Immature natural killer cell (primary cell): ENCODE measurements around the gene FAM161B. TPM values are rescaled to one million over a fixed set of nuclear protein-coding genes. Genes with fewer than 3 reads are reported as not detected.

Experiments
- DNase-seq, 3 donors: peaks; one replicate each; pipeline ENCODE4 v3.0.0; 2022; ENCODE audit warnings: mixed read lengths in 1 of 3
- H3K27ac Mint-ChIP-seq, 6 donors: one replicate each; pipeline ENCODE4 v1.8.0; 2020; ENCODE audit warnings: mixed read lengths in 6 of 6, mild to moderate bottlenecking in 5 of 6, inconsistent platforms in 4 of 6, moderate library complexity in 3 of 6
- H3K27me3 Mint-ChIP-seq, 3 donors: one replicate each; pipeline ENCODE4 v1.8.0; 2020 to 2021; ENCODE audit warnings: low read depth in 3 of 3, mild to moderate bottlenecking in 3 of 3, mixed read lengths in 3 of 3, moderate library complexity in 3 of 3, inconsistent platforms in 1 of 3
- H3K36me3 Mint-ChIP-seq, 3 donors: one replicate each; pipeline ENCODE4 v1.8.0; 2020; ENCODE audit warnings: mixed read lengths in 3 of 3, inconsistent platforms in 2 of 3, mild to moderate bottlenecking in 2 of 3
- H3K4me1 Mint-ChIP-seq, 2 donors: one replicate each; pipeline ENCODE4 v1.8.0; 2020; ENCODE audit warnings: inconsistent platforms in 2 of 2, mild to moderate bottlenecking in 2 of 2, mixed read lengths in 2 of 2, moderate library complexity in 1 of 2
- H3K4me3 Mint-ChIP-seq, 5 donors: one replicate each; pipeline ENCODE4 v1.8.0; 2020; ENCODE audit warnings: mild to moderate bottlenecking in 5 of 5, mixed read lengths in 5 of 5, inconsistent platforms in 3 of 5, moderate library complexity in 3 of 5
- H3K9me3 Mint-ChIP-seq, 6 donors: one replicate each; pipeline ENCODE4 v1.8.0; 2020; ENCODE audit warnings: mild to moderate bottlenecking in 6 of 6, mixed read lengths in 6 of 6, inconsistent platforms in 4 of 6, moderate library complexity in 3 of 6
- polyA plus RNA-seq, 3 donors: library from polyadenylated mRNA; unstranded; fragments of 300-500 nt; fragmentation: Illumina TruSeq; gene quantifications; one replicate each; pipeline ENCODE4 v1.2.3, GENCODE V29; 2021

The FAM161B gene
- polyA plus RNA-seq, 3 donors from 2014 or later: 0.91 to 3.6 (median 1.6) TPM

- H3K27ac Mint-ChIP-seq: peak within 1 kb of the TSS; percentile 82 to 99 (median 98)
- peak; percentile 91 for DNase-seq
- peak within 1 kb of the TSS; percentile 91 to 98 (median 96) for H3K4me3 Mint-ChIP-seq
- H3K4me1 Mint-ChIP-seq: peaks cover 42 to 60% of the 10 kb centered on the region in 2 donors
- H3K36me3 Mint-ChIP-seq: peaks cover 0 to under 1% (median 0%) of the 10 kb centered on the region in 3 donors
- H3K9me3 Mint-ChIP-seq: no peaks in the 10 kb centered on the region
- H3K27me3 Mint-ChIP-seq: peaks cover 7 to 9% (median 8%) of the 10 kb centered on the region in 3 donors
These were observed 63.2 kb downstream of the FAM161B start, which contains the start of gene ZNF410 for GRCh38 chr14:73886449-73887317. TSS of gene ZNF410 (plus strand) at chr14:73886859. CDS start at chr14:73892176, 5,317 bp downstream.

GRCh38 chr14:73884438-73885190 lies 65.3 kb downstream of the FAM161B start:
- H3K9me3 Mint-ChIP-seq: no peaks in the 10 kb centered on the region
- H3K36me3 Mint-ChIP-seq: no peaks in the 10 kb centered on the region
- peak overlapping the region; percentile 60 to 99 (median 96) for H3K27ac Mint-ChIP-seq
- peaks cover 40 to 46% of the 10 kb centered on the region in 2 donors for H3K4me1 Mint-ChIP-seq
- H3K27me3 Mint-ChIP-seq: peaks cover 7 to 9% (median 8%) of the 10 kb centered on the region in 3 donors
- DNase-seq: no peak
- H3K4me3 Mint-ChIP-seq: peak overlapping the region; percentile 26 to 98 (median 91)

Other genes with a start within 250 kb of the FAM161B start
- 10 to 100 TPM; 19.6 to 39.2 (median 23.8) TPM for gene PNMA1, start 235.7 kb downstream of the FAM161B start, polyA plus RNA-seq
- 1 to 10 TPM in 2 of 3 donors, under 1 TPM in 1; 0.76 to 1.6 (median 1.0) TPM for gene PTGR2, start 98.3 kb downstream of the FAM161B start, polyA plus RNA-seq
- 10 to 100 TPM; 72.6 to 88.0 (median 86.1) TPM for gene ZNF410, start 63.2 kb downstream of the FAM161B start, polyA plus RNA-seq
- 10 to 100 TPM; 11.2 to 16.6 (median 16.1) TPM for gene COQ6, start 208 bp upstream of the FAM161B start, polyA plus RNA-seq
- 1 to 10 TPM; 3.2 to 9.1 (median 3.2) TPM for gene ENTPD5, start 69.2 kb upstream of the FAM161B start, polyA plus RNA-seq
- gene BBOF1, start 69.3 kb upstream of the FAM161B start, polyA plus RNA-seq: 1 to 10 TPM; 1.6 to 4.0 (median 3.4) TPM
- 10 to 100 TPM; 15.1 to 29.8 (median 20.3) TPM for gene ALDH6A1, start 134.4 kb upstream of the FAM161B start, polyA plus RNA-seq
- gene LIN52, start 134.9 kb upstream of the FAM161B start, polyA plus RNA-seq: 10 to 100 TPM; 14.0 to 19.8 (median 16.3) TPM